Lung microvascular endothelial cell (primary cell): Measurements from ENCODE around the gene CAMLG. TPM values are rescaled to one million over a fixed set of nuclear protein-coding genes. Genes with fewer than 3 reads are reported as not detected.
"Not testable (repeated sequence)": the region's sequence is repeated elsewhere in the genome, so short reads cannot be mapped to it uniquely, and the experiment has no call there.

Source experiments
- DNase-seq, 2 donors: peaks; one replicate each; pipeline versions ENCODE4 v3.0.0 to v3.0.0-alpha.2; 2010; ENCODE audit warnings: low read depth in 2 of 2
- total RNA-seq: library from RNA; depleted of rRNA; stranded (reverse); fragments of >200 nt; gene quantifications from 2 replicates; pipeline ENCODE4 v1.2.1, GENCODE V29; 2014

The CAMLG gene
- total RNA-seq, result 26.8 and 32.5 TPM in 2 replicates

GRCh38 chr5:134738133-134738962 lies at the start of gene CAMLG:
CAMLG (plus strand) TSS chr5:134738548; CDS start chr5:134738621, 73 bp downstream.
- DNase-seq, result peak; percentile 99

DNA sequence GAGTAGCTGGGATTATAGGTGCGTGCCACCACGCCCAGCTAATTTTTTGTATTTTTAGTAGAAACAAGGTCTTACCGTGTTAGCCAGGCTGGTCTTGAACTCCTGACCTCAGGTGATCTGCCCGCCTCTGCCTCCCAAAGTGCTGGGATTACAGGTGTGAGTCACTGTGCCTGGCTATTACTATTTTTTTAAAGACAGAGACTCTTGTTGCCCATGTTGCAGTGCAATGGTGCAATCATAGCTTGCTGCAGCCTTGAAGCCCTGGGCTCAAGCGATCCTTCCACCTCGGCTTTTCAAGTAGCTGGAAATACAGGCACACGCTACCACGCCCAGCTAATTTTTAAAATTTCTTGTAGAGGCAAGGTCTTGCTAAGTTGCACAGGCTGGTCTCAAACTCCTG lies 48.2 kb upstream of the CAMLG start:
- DNase-seq, result not testable (repeated sequence)

- DNase-seq, result no peak
Observed at GRCh38 chr5:134692722-134693121, 45.6 kb upstream of the CAMLG start.

- peak in 1 of 2 donors; percentile 20 for DNase-seq
Observed at GRCh38 chr5:134708301-134708700, 30.0 kb upstream of the CAMLG start.

- DNase-seq, result no peak
Observed at GRCh38 chr5:134714120-134714519, 24.2 kb upstream of the CAMLG start.

- DNase-seq, result no peak
Observed at GRCh38 chr5:134714541-134714940, 23.8 kb upstream of the CAMLG start.

- not testable (repeated sequence) for DNase-seq
Observed at GRCh38 chr5:134715466-134715865, 22.9 kb upstream of the CAMLG start.

- DNase-seq, result no peak
Observed at GRCh38 chr5:134724872-134725271, 13.5 kb upstream of the CAMLG start.

- no peak for DNase-seq
Observed at GRCh38 chr5:134732819-134733218, 5.5 kb upstream of the CAMLG start.

- DNase-seq, result no peak
Observed at GRCh38 chr5:134735243-134735642, 3.1 kb upstream of the CAMLG start.

DNA sequence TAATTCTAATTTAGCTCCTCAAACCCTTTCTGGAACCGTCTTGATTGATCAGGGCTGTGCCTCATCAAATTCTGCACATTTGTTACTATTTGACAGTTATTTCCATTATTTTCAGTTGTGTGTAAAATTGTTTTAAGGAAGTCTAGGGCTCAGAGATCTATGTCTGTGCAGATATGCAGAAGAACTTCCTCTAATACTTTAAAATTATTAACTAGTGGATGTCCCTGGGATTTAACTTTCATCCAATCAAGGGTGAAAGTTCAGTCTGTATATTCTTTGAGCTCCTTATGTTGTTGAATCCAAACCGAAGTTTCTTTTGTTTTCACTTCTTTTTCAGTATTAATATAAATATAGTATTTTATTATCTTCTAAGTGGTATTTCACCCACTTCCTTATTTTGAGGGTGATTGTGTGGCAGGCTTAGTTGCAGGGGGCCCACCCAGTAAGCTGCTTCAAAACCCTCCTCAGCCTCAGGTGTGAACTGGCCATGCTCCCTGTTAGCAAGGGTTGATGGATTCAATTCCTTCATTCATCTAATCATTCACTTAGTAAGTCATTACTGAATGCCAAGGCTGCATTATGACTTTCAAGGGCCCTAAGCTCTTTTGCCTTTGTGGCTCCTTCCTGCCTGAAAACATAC lies 2.1 kb upstream of the CAMLG start:
- no peak for DNase-seq

DNA sequence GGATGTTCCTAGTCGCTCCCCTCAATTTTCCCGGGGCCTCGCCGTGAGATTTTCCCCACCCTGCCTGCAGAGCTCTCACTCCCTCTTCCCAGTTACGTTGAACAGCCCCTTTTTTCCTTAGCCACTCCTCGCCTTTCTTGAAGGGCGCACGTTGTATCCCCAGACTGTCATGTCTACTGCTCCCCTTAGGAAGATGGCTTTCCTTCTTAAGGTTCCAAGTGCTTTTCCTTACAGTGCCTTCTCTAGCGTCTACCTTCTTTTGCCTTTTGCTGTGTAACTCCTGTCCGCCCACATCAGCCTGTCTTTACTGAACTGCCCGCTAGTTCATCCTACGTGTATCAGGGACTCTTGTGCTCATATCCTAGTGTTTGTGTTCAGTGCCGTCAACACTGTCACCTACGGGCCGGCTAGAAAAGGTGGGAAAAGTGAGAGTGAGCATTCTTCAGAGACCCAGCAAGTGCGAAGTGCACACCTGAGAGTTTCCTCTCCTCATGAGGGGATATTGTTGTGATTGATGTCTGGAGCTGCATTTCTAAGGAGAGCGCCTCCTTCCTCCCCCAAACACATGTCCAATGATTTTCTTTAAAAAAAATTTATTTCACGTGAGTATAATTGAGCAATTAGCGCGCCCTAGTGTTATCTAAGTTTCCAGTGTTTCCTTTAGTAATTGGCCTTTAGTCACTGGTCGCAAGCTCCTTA lies 764 bp downstream of the CAMLG start:
- DNase-seq, result peak; percentile 60 to 70

- DNase-seq, result no peak
Observed at GRCh38 chr5:134741052-134741451, 2.7 kb downstream of the CAMLG start.

DNA sequence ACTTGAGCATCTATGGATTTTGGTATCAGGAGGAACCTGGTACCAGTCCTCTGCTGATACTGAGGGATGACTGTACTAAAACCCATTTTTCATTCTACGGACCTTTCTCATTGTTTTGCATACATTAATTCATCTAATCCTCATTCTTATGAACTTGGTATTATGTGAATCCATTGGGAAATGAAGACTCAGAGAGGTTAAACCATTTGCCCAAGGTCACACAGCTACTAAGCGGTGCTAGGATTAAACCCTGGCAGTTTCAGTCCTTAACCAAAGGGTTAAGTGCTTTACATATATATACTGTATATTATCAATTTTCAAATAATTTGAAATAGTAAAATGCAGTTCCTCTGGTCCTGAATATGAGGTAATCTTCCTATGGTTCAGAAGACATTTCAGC lies 3.8 kb downstream of the CAMLG start:
- no peak for DNase-seq

GRCh38 chr5:134749415-134749814 lies 11.1 kb downstream of the CAMLG start:
- DNase-seq, result no peak

- DNase-seq, result no peak
Observed at GRCh38 chr5:134758176-134758503, 19.8 kb downstream of the CAMLG start.

GRCh38 chr5:134758504-134759341 lies 20.4 kb downstream of the CAMLG start, which contains the start of gene DDX46:
DDX46 (plus strand) TSS chr5:134758779; CDS start chr5:134758939, 160 bp downstream.
- DNase-seq, result peak; percentile 95 to 96

- not testable (repeated sequence) for DNase-seq
Observed at GRCh38 chr5:134767528-134768291, 29.4 kb downstream of the CAMLG start.

DNA sequence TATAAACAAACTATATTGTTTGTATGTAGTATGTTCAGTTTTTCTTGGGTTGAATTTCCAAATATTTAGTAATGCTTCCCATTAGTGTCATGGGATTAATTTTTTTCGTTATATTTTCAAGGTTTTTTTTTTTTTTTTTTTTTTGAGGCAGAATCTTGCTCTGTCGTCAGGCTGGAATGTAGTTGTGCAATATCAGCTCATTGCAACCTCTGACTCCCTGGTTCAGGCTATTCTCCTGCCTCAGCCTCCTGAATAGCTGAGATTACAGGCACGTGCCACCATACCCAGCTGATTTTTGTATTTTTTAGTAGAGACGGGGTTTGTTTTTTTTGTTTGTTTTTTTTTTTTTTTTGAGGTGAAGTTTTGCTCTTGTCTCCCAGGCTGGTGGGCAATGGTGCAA lies 30.9 kb downstream of the CAMLG start:
- DNase-seq, result no peak

DNA sequence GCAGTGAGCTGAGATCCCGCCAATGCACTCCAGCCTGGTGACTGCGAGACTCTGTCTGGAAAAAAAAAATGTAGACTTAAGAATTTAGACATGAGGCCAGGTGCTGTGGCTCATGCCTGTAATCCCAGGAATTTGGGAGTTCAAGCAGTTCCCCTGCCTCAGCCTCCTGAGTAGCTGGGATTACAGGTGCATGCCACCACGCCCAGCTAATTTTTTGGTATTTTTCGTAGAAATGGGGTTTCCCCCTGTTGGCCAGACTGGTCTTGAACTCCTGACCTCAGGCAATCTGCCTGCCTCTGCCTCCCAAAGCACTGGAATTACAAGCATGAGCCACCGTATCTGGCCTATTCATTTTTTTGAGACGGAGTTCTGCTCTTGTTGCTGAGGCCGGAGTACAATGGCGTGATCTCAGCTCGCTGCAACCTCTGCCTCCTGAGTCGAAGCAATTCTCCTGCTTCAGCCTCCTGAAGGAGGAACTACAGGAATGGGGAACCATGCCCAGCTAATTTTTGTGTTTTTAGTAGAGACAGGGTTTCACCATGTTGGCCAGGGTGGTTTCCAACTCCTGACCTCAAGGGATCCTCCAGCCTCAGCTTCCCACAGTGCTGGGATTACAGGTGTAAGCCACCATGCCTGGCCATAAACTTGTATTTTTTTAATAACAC lies 34.2 kb downstream of the CAMLG start:
- DNase-seq, result no peak
